PC-9 (cell line): Measurements from ENCODE around the gene NLRP11. TPM values are rescaled to one million over a fixed set of nuclear protein-coding genes. Genes with fewer than 3 reads are reported as not detected.
A peak's percentile ranks its signal among the peaks of the same experiment; 100 is the strongest.

Source experiments
- BruUV-seq: library from RNA; stranded (reverse); fragments of 400-500 nt; replicated peaks from 2 replicates; lab custom pipeline; 2021; lab: Mats Ljungman, UMichigan
- CTCF ChIA-PET: fragments of 300-600 bp; sonication (Branson Sonifier 250); formaldehyde crosslinking; loops from one replicate; lab custom pipeline; 2022; ENCODE audit warnings: antibody characterized with exemption; lab: Charles Lee
- POLR2A ChIA-PET: fragments of 300-600 bp; sonication (Branson Sonifier 250); formaldehyde crosslinking; loops from one replicate; lab custom pipeline; 2022; ENCODE audit warnings: antibody characterized with exemption; ENCODE audit not compliant: unreplicated experiment; lab: Charles Lee
- DNase-seq, 2 experiments: peaks; one replicate each; pipeline versions ENCODE4 v3.0.0 to v3.0.0-alpha.2; 2015 to 2022; ENCODE audit warnings: mixed read lengths in 1 of 2
- H2AFZ ChIP-seq: fragments of 200-600 bp; sonication (generic); 2 replicates; pipeline ENCODE4 v1.8.1; 2017; ENCODE audit warnings: antibody characterized with exemption
- H3F3A ChIP-seq: fragments of 200-600 bp; sonication (generic); 2 replicates; pipeline ENCODE4 v1.8.1; 2017; ENCODE audit warnings: antibody characterized with exemption, mild to moderate bottlenecking, low read depth; ENCODE audit not compliant: insufficient read depth
- H3K27ac ChIP-seq: fragments of 200-600 bp; sonication (generic); 2 replicates; pipeline ENCODE4 v1.6.1; 2016; ENCODE audit warnings: mixed run types
- H3K27me3 ChIP-seq: fragments of 200-600 bp; sonication (generic); 2 replicates; pipeline ENCODE4 v1.6.1; 2016; ENCODE audit warnings: low read depth, mixed run types; ENCODE audit not compliant: insufficient read depth
- H3K36me3 ChIP-seq: fragments of 200-600 bp; sonication (generic); 2 replicates; pipeline ENCODE4 v1.6.1; 2016; ENCODE audit warnings: low read depth, mixed run types
- H3K4me1 ChIP-seq: fragments of 200-600 bp; sonication (generic); replicated peaks from 2 replicates; pipeline ENCODE4 v1.6.1; 2016; ENCODE audit warnings: mixed run types; ENCODE audit not compliant: insufficient read depth
- H3K4me2 ChIP-seq: fragments of 200-600 bp; sonication (generic); 2 replicates; pipeline ENCODE4 v1.6.1; 2017; ENCODE audit warnings: mixed run types
- H3K4me3 ChIP-seq: fragments of 200-600 bp; sonication (generic); 2 replicates; pipeline ENCODE4 v1.6.1; 2016; ENCODE audit warnings: mixed run types
- H3K79me2 ChIP-seq: fragments of 200-600 bp; sonication (generic); 2 replicates; pipeline ENCODE4 v1.6.1; 2017; ENCODE audit warnings: low read depth, mixed run types
- H3K9me2 ChIP-seq: fragments of 200-600 bp; sonication (generic); 2 replicates; pipeline ENCODE4 v1.8.1; 2017; ENCODE audit warnings: mild to moderate bottlenecking; ENCODE audit not compliant: insufficient read depth
- H3K9me3 ChIP-seq: fragments of 200-600 bp; sonication (generic); 2 replicates; pipeline ENCODE4 v1.8.1; 2016; ENCODE audit warnings: low read depth; ENCODE audit not compliant: insufficient read depth
- H4K20me1 ChIP-seq: fragments of 200-600 bp; sonication (generic); 2 replicates; pipeline ENCODE4 v1.8.1; 2017; ENCODE audit not compliant: insufficient read depth
- EZH2 ChIP-seq: fragments of 200-600 bp; sonication (generic); IDR thresholded peaks from 2 replicates; pipeline ENCODE4 v1.8.0; 2017; ENCODE audit warnings: antibody characterized with exemption, low read depth
- intact Hi-C: fragments of 100-400 bp; cut with micrococcal nuclease; formaldehyde crosslinking; loops from one replicate; pipeline ENCODE4 v1.10.0; 2022; ENCODE audit not compliant: unreplicated experiment
- total RNA-seq: library from RNA; stranded (reverse); gene quantifications from 2 replicates; pipeline ENCODE4 v1.2.3, GENCODE V29; 2021
- TF ChIP-seq, protein P1 (sequence below): fragments of 200-600 bp; sonication (generic); conservative IDR thresholded peaks from 2 replicates; pipeline ENCODE4 v1.6.1; 2017; ENCODE audit warnings: mixed run types, antibody characterized with exemption, mild to moderate bottlenecking, moderate library complexity

The NLRP11 gene
- total RNA-seq, 1 experiment from 2014 or later = not detected

DNA sequence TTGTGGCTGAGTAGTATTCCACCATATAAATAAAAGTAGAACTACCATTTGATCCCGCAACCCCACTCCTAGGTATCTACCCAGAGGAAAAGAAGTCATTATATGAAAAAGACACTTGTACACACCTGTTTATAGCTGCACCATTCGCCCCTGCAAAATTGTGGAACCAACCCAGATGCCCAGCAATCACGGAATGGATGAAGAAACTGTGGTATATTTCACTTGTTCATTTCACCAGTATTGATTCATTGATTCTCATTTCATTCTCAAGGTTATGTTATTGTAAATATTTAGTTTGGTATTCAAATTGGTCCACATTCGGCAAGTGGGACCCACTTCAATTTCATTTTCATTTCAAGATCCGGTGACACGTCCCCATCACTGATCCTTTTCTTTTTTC is 81.1 kb downstream of the NLRP11 start:
- CTCF ChIA-PET = no interaction called here
- no peak for DNase-seq
- no peaks in the 10 kb centered on the region for H3K9me3 ChIP-seq

DNA sequence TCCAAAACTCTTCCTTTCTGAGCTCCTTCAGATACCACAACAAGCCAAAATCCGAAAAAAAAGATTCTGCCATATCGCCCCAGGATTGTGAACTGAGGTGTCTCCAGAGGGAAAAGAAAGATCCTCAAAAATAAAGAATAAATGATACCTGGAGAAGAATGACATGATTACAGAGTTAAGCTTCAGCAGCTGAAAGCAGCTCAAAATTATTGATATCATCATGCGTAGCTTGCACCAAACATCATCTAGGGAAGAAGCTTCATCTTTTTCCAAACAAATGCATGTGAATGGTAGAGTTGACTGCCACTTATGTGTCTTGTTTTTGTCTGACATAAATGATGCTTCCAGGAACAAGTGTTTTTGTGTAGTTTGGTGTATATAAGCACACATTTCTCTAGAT is 93.5 kb downstream of the NLRP11 start, which contains the start of gene NLRP9:
TSS of gene NLRP9 (minus strand) at position 101 of the 400 bp plus-strand sequence. CDS start at position 73, 28 bp downstream.
- Histone ChIP-seq H3K27ac (no peak within 1 kb of the TSS), H3K4me3 (no peak within 1 kb of the TSS), H3K27me3 (peaks cover 90% of the 10 kb centered on the region), H3K9me2 (no peaks in the 10 kb centered on the region), H2AFZ (no peak within 1 kb of the TSS), H3K9me3 (no peaks in the 10 kb centered on the region), H3K36me3 (no peaks in the 10 kb centered on the region), H3K79me2 (no peaks in the 10 kb centered on the region), H3K4me2 (no peak within 1 kb of the TSS), H3F3A (no peaks in the 10 kb centered on the region), H3K4me1 (no peaks in the 10 kb centered on the region), H4K20me1 (no peaks in the 10 kb centered on the region)
- DNase-seq = no peak
- BruUV-seq = no TSS peak
- ChIA-PET POLR2A (no interaction called here), CTCF (no interaction called here)
- TF ChIP-seq, protein P1, sequence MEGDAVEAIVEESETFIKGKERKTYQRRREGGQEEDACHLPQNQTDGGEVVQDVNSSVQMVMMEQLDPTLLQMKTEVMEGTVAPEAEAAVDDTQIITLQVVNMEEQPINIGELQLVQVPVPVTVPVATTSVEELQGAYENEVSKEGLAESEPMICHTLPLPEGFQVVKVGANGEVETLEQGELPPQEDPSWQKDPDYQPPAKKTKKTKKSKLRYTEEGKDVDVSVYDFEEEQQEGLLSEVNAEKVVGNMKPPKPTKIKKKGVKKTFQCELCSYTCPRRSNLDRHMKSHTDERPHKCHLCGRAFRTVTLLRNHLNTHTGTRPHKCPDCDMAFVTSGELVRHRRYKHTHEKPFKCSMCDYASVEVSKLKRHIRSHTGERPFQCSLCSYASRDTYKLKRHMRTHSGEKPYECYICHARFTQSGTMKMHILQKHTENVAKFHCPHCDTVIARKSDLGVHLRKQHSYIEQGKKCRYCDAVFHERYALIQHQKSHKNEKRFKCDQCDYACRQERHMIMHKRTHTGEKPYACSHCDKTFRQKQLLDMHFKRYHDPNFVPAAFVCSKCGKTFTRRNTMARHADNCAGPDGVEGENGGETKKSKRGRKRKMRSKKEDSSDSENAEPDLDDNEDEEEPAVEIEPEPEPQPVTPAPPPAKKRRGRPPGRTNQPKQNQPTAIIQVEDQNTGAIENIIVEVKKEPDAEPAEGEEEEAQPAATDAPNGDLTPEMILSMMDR = no peak
- TF ChIP-seq EZH2 = no peak
- intact Hi-C loops = no loop called here

More for the DNA sequence above, 81.1 kb downstream of the NLRP11 start:
- no peaks in the 10 kb centered on the region for H3K4me1 ChIP-seq
- BruUV-seq = no TSS peak
- peaks cover 100% of the 10 kb centered on the region for H3K27me3 ChIP-seq
- no peak overlapping the region for H3K4me3 ChIP-seq
- no peaks in the 10 kb centered on the region for H3F3A ChIP-seq
- intact Hi-C loops = no loop called here
- H3K36me3 ChIP-seq = no peaks in the 10 kb centered on the region
- no peaks in the 10 kb centered on the region for H3K9me2 ChIP-seq
- H2AFZ ChIP-seq = no peak overlapping the region
- H3K4me2 ChIP-seq = no peak overlapping the region
- POLR2A ChIA-PET = no interaction called here
- no peaks in the 10 kb centered on the region for H3K79me2 ChIP-seq
- no peak overlapping the region for H3K27ac ChIP-seq
- peak; percentile 93; the same call in 1 of the 2 replicates for TF ChIP-seq EZH2
- TF ChIP-seq, protein P1 = no peak
- no peaks in the 10 kb centered on the region for H4K20me1 ChIP-seq

Other genes with a start within 250 kb of the NLRP11 start
- gene FIZ1, start 232.5 kb downstream of the NLRP11 start, total RNA-seq = 25.2 and 25.4 TPM in 2 replicates
- 30.0 and 37.0 TPM in 2 replicates for gene ZNF524, start 231.7 kb downstream of the NLRP11 start, total RNA-seq
- 26.8 and 30.3 TPM in 2 replicates for gene ZNF865, start 226.4 kb downstream of the NLRP11 start, total RNA-seq
- gene ZNF784, start 207.4 kb downstream of the NLRP11 start, total RNA-seq = 5.4 and 7.7 TPM in 2 replicates
- 56.6 and 64.7 TPM in 2 replicates for gene ZNF580, start 191.0 kb downstream of the NLRP11 start, total RNA-seq
- gene ZNF581, start 188.3 kb downstream of the NLRP11 start, total RNA-seq = 53.5 and 81.9 TPM in 2 replicates
- 3.2 and 6.7 TPM in 2 replicates for gene CCDC106, start 183.8 kb downstream of the NLRP11 start, total RNA-seq
- gene U2AF2, start 177.0 kb downstream of the NLRP11 start, total RNA-seq = 252 and 323 TPM in 2 replicates
- 232 and 274 TPM in 2 replicates for gene EPN1, start 156.8 kb downstream of the NLRP11 start, total RNA-seq
- not detected in 2 replicates for gene NLRP9, start 93.6 kb downstream of the NLRP11 start, total RNA-seq
- gene RFPL4A, start 72.9 kb downstream of the NLRP11 start, total RNA-seq = not detected in 2 replicates
- gene RFPL4AL1, start 62.9 kb downstream of the NLRP11 start, total RNA-seq = not detected in 2 replicates
- gene NLRP4, start 4.5 kb upstream of the NLRP11 start, total RNA-seq = 1.6 and 1.7 TPM in 2 replicates
- gene NLRP13, start 100.3 kb upstream of the NLRP11 start, total RNA-seq = not detected in 2 replicates
- not detected in 2 replicates for gene NLRP8, start 115.8 kb upstream of the NLRP11 start, total RNA-seq
- not detected in 2 replicates for gene NLRP5, start 154.8 kb upstream of the NLRP11 start, total RNA-seq